Activated CD8-positive, alpha-beta memory T cell treated with anti-CD3 and anti-CD28 coated beads for 48 hours (primary cell): Measurements from ENCODE around the gene SUZ12.
"Not testable (repeated sequence)": the region's sequence is repeated elsewhere in the genome, so short reads cannot be mapped to it uniquely, and the experiment has no call there.

Experiments
- DNase-seq, 3 experiments: peaks; one replicate each; pipeline ENCODE4 v3.0.0-alpha.2; 2020; ENCODE audit warnings: low read depth in 2 of 3, low spot score in 2 of 3

Gene SUZ12

DNA sequence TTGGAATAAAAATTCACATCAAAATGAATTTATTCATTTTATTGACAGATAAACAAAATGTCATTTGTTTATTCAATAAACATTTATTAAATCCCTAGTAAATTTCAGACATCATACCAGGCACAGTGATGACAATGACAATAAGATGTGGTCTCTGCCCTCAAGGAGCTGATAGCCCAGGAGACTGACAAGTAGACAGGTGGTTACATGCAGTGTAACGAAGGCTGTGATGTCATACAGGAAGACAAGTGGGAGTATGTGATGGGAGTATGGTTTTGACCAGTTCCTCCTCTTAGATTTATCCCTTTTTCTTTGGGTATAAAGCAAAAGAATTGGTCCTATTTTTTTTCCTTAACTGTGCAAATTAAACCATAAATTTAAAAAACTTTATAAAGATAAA lies 97.0 kb downstream of the SUZ12 start:
- not testable (repeated sequence) for DNase-seq

DNA sequence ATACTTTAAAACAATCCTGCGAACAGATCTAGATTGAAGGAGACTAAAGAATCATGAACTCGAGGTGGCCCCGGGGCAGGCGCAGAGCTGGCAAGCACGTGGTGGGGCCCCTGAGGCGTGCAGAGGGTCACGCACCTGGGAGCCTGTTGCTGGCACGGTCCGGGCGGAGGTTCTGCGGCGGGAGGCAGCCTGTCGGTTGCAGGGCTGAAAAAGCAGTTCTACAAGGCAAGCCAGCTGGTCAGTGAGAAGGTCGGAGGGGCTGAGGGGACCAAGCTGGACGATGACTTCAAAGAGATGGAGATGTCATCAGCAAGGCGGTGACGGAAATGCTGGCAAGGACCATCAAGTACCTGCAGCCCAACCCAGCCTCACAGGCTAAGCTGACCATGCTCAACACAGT lies 103.4 kb downstream of the SUZ12 start:
- DNase-seq = not testable (repeated sequence)

DNA sequence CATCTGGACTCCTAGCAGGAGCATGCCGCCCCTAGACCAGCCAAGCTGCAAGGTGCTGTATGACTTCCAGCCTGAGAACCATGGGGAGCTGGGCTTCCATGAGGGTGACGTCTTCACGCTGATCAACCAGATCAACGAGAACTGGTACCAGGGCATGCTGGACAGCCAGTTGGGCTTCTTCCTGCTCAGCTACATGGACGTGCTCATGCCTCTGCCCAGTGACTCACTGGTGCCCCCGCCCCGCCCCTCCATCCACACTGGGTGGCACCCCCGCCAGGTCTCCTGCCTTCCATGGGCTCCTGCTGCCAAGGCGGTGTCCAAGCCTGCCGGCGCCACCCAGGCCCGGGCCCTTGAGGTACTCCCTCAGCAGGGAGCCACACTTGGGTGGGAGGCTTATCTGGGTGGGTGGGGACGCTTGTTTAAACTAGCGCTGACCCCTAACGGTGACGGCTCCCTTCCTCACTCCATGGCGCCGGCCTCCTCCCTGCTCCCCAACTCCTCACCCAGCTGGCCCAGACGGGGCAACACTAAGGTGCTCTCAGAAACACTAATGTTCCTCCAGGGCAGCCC lies 104.6 kb downstream of the SUZ12 start:
- not testable (repeated sequence) for DNase-seq

DNA sequence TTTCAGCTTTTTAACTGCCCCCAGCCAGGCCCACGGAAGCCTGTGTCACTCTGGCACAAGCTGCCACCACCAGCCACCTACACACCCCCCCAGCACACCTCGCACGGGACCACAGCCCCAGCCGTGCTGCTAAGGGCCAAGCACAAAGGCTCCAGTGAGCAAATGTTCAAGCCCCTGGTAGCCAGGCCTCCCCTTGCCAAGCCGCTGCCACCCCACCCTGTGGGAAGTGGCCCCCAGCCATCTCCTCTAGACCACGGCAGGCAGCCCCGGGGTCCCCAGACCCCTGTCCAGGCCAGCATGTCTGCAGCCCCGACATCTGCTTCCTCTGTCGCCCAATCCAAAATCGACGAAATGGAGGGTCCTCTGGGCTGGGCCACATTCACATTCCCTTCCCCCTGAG lies 105.5 kb downstream of the SUZ12 start:
- DNase-seq = not testable (repeated sequence)

DNA sequence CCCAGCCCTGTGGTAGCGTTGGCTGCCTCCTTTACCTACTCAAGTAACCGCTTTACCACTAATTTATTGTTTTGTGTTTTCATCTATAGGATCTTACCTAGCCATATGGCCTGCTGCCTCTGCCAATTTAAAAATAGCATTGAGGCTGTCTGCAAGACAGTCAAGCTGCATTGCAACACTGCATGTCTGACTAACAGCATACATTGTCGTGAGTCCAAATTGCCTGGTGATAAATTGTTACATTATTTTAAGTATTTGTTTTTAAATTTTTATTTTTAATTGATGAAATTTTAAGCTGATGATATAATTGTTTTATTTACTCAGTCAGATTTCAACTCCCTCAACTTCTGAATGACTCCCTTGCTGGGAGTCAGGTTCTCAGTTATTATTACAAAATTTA lies 108.8 kb downstream of the SUZ12 start:
- DNase-seq = not testable (repeated sequence)

DNA sequence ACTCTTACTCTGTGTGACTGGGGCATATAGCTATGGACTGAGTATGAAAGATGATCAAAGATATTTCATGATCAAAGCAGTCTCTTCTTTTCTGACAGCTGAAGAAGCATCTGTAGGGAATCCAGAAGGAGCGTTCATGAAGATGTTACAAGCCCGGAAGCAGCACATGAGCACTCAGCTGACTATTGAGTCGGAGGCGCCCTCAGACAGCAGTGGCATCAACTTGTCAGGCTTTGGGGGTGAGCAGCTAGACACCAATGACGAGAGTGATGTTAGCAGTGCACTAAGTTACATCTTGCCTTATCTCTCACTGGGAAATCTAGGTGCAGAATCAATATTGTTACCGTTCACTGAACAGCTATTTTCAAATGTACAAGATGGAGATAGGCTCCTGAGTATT lies 110.9 kb downstream of the SUZ12 start:
- not testable (repeated sequence) for DNase-seq
